ENCODE measurements around the gene TNP1. TPM values are rescaled to one million over a fixed set of nuclear protein-coding genes. Genes with fewer than 3 reads are reported as not detected.

Gene TNP1
- total and polyA plus RNA-seq, 2 donors from 2014 or later, result not detected

DNA sequence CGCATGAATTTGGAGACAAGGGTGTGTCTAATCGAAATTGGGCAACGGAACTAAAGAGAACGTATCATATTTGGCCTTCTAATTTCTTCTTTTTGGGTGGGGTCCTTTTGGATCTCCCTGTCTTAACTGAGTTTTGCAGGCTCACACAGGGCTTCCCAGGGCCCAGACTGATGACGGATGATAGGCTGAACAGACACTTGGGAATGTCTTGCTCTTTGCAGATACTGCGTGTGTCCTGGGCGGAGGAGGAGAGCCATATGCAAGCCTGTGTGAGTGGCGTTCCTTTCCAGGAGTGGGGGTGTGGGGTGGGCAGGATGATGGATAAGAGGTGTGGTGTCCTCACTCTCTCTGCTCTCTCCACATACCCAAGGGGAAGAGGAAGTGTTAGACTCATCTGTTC, 40.1 kb downstream of the TNP1 start:
- Histone ChIP-seq H3K27me3 (ENCODE audit: control insufficient read depth, insufficient read depth, low read length) (no peaks in the 10 kb centered on the region), H3K4me3 (ENCODE audit: low read length in 3 of 3) (no peak overlapping the region), H3K4me1 (ENCODE audit: control insufficient read depth in 2 of 3, insufficient read depth in 2 of 3, low read depth in 1 of 3, low read length in 3 of 3) (no peaks in the 10 kb centered on the region), H3K9ac (ENCODE audit: low read length in 3 of 3) (no peak overlapping the region), H3K27ac (ENCODE audit: low read depth in 2 of 2, low read length in 2 of 2) (no peak overlapping the region), H3K36me3 (ENCODE audit: control insufficient read depth in 2 of 3, insufficient read depth in 3 of 3, low read length in 3 of 3) (no peaks in the 10 kb centered on the region), H3K9me3 (ENCODE audit: control insufficient read depth in 2 of 3, insufficient read depth in 1 of 3, low read length in 3 of 3) (no peaks in the 10 kb centered on the region)
- TF ChIP-seq, protein P1, sequence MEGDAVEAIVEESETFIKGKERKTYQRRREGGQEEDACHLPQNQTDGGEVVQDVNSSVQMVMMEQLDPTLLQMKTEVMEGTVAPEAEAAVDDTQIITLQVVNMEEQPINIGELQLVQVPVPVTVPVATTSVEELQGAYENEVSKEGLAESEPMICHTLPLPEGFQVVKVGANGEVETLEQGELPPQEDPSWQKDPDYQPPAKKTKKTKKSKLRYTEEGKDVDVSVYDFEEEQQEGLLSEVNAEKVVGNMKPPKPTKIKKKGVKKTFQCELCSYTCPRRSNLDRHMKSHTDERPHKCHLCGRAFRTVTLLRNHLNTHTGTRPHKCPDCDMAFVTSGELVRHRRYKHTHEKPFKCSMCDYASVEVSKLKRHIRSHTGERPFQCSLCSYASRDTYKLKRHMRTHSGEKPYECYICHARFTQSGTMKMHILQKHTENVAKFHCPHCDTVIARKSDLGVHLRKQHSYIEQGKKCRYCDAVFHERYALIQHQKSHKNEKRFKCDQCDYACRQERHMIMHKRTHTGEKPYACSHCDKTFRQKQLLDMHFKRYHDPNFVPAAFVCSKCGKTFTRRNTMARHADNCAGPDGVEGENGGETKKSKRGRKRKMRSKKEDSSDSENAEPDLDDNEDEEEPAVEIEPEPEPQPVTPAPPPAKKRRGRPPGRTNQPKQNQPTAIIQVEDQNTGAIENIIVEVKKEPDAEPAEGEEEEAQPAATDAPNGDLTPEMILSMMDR (IDR thresholded peaks at IDR 0.05; ENCODE audit: borderline replicate concordance, extremely low read depth, insufficient read depth), result no peak
- FAIRE-seq (no peak), DNase-seq (no peak)
- intact Hi-C loops (cut with DNase I), result no loop called here

DNA sequence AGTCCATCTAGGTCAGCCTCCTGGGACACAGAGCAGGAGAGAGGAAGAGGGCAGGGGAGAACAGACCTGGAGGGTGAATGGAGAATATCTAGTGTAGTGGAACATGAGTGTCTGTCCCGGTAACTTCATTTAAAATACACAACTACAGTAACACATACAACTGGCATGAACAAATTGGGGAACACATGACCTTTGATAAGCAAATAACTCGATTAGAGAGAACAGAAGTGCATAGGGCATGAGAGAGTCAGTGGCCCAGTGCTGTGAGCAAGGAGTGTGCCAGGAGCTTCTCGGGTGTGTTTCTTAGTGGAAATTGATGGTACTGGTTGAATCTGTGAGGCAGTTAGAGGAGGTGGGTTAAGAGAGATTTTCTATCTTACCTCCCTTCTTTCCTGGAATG, 40.8 kb downstream of the TNP1 start:
- DNase-seq (no peak), FAIRE-seq (no peak)
- Histone ChIP-seq H3K9ac (ENCODE audit: low read length in 3 of 3) (no peak overlapping the region), H3K9me3 (ENCODE audit: control insufficient read depth in 2 of 3, insufficient read depth in 1 of 3, low read length in 3 of 3) (no peaks in the 10 kb centered on the region), H3K4me1 (ENCODE audit: control insufficient read depth in 2 of 3, insufficient read depth in 2 of 3, low read depth in 1 of 3, low read length in 3 of 3) (no peaks in the 10 kb centered on the region), H3K36me3 (ENCODE audit: control insufficient read depth in 2 of 3, insufficient read depth in 3 of 3, low read length in 3 of 3) (no peaks in the 10 kb centered on the region), H3K4me3 (ENCODE audit: low read length in 3 of 3) (no peak overlapping the region), H3K27me3 (ENCODE audit: control insufficient read depth, insufficient read depth, low read length) (no peaks in the 10 kb centered on the region), H3K27ac (ENCODE audit: low read depth in 2 of 2, low read length in 2 of 2) (no peak overlapping the region)
- intact Hi-C loops (cut with DNase I), result no loop called here
- TF ChIP-seq, protein P1 (IDR thresholded peaks at IDR 0.05; ENCODE audit: borderline replicate concordance, extremely low read depth, insufficient read depth), result no peak

DNA sequence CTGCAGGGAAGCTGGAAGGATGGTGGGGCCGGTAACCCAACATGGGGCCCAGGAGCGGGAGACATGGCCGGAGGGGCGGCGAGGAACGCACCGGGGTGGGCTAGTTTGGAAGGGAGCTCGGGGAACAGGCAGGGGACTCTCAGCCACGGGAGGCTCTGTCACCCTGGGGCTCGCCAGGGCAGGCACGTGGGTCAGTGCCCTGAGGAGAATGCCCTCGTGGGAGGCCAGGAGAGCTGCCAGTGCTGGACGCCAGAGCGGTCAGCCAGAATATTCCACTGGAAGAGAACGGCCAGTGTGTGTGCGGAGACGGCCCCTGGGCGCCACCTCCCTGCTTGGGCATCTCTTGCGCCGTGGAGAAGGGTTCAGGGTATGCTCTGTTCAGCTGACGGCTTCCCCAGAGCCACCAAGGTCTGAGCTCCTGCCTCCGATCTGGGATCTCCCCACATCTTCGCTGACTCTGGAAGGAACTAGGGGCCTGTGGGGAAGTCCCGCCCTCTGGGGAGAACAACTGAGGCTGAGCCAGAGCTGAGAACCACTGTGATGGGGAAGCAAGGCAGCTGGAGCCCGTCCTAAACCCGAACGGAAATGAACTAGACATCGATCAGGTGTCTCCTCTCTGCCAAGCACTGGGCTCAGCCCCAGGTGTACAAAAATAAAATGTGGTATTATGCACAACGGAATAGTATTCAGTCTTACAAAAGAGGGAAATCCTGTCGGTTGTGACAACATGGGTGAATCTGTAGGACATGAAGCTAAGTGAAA, 49.3 kb downstream of the TNP1 start:
- no peaks in the 10 kb centered on the region for H3K27me3 ChIP-seq (ENCODE audit: control insufficient read depth, insufficient read depth, low read length)
- no peak overlapping the region for H3K27ac ChIP-seq (ENCODE audit: low read depth in 2 of 2, low read length in 2 of 2)
- H3K4me1 ChIP-seq (ENCODE audit: control insufficient read depth in 2 of 3, insufficient read depth in 2 of 3, low read depth in 1 of 3, low read length in 3 of 3), result no peaks in the 10 kb centered on the region
- DNase-seq (no peak), FAIRE-seq (no peak)
- intact Hi-C loops (cut with DNase I), result no loop called here
- H3K9me3 ChIP-seq (ENCODE audit: control insufficient read depth in 2 of 3, insufficient read depth in 1 of 3, low read length in 3 of 3), result no peaks in the 10 kb centered on the region
- TF ChIP-seq, protein P1 (IDR thresholded peaks at IDR 0.05; ENCODE audit: borderline replicate concordance, extremely low read depth, insufficient read depth), result no peak
- H3K9ac ChIP-seq (ENCODE audit: low read length in 3 of 3), result no peak overlapping the region
- no peak overlapping the region for H3K4me3 ChIP-seq (ENCODE audit: low read length in 3 of 3)
- no peaks in the 10 kb centered on the region for H3K36me3 ChIP-seq (ENCODE audit: control insufficient read depth in 2 of 3, insufficient read depth in 3 of 3, low read length in 3 of 3)

Other genes starting within 250 kb of the TNP1 start
- gene IGFBP2, start 226.6 kb downstream of the TNP1 start, total RNA-seq, result 53.7 TPM
- gene IGFBP2, start 226.6 kb downstream of the TNP1 start, polyA plus RNA-seq (ENCODE audit: insufficient read depth, low read depth, low replicate concordance), result 369 TPM
- 572 TPM for gene IGFBP5, start 164.5 kb downstream of the TNP1 start, total RNA-seq
- 362 TPM for gene IGFBP5, start 164.5 kb downstream of the TNP1 start, polyA plus RNA-seq (ENCODE audit: insufficient read depth, low read depth, low replicate concordance)